ENCODE measurements around the gene CNOT3. TPM values are rescaled to one million over a fixed set of nuclear protein-coding genes. Genes with fewer than 3 reads are reported as not detected.

Gene CNOT3
- total and polyA plus RNA-seq, 2 of the 13 experiments (the other 11 are each of a cell fraction or from before 2014, with no cell fraction given), result 4.3 to 5.8 TPM

GRCh38 chr19:54172471-54173358 is 35.2 kb downstream of the CNOT3 start, which contains the start of gene TMC4 (continued):
- TF ChIP-seq ZNF652 (CRISPR knock-in tag; IDR thresholded peaks at IDR 0.05; ENCODE audit: borderline replicate concordance, low read depth) (no peak), NFRKB (IDR thresholded peaks at IDR 0.05) (no peak), ZNF329 (CRISPR knock-in tag; IDR thresholded peaks at IDR 0.05; ENCODE audit: low read depth) (no peak), GMEB2 (CRISPR knock-in tag; IDR thresholded peaks at IDR 0.05; ENCODE audit: low read depth) (no peak), KDM2A (CRISPR knock-in tag; IDR thresholded peaks at IDR 0.05; ENCODE audit: borderline replicate concordance, low read depth) (peak; percentile 83; the same call in 1 of the 2 replicates), ESRRA (CRISPR knock-in tag; IDR thresholded peaks at IDR 0.05; ENCODE audit: low read depth) (no peak), ZEB1 (IDR thresholded peaks at IDR 0.05; ENCODE audit: insufficient replicate concordance, low read depth) (peak; percentile 99), ELF1 (CRISPR knock-in tag; IDR thresholded peaks at IDR 0.05) (0 out of 2 replicates have a peak, but pooled peaks have one; percentile 41), NR2C2 (CRISPR knock-in tag; IDR thresholded peaks at IDR 0.05; ENCODE audit: borderline replicate concordance) (peak; percentile 79), U2AF1 (optimal IDR thresholded peaks at IDR 0.05; ENCODE audit: low read depth, low read length) (no peak), IKZF5 (CRISPR knock-in tag; IDR thresholded peaks at IDR 0.05) (0 out of 2 replicates have a peak, but pooled peaks have one; percentile 34), MED13 (CRISPR knock-in tag; IDR thresholded peaks at IDR 0.05) (no peak), ZBTB33 (CRISPR knock-in tag; IDR thresholded peaks at IDR 0.05) (no peak), CBFB (CRISPR knock-in tag; IDR thresholded peaks at IDR 0.05) (0 out of 2 replicates have a peak, but pooled peaks have one; percentile 43), ZNF678 (CRISPR knock-in tag; IDR thresholded peaks at IDR 0.05) (no peak), ETV5 (CRISPR knock-in tag; IDR thresholded peaks at IDR 0.05; ENCODE audit: borderline replicate concordance) (peak; percentile 14; the same call in 1 of the 2 replicates), TERF1 (CRISPR knock-in tag; IDR thresholded peaks at IDR 0.05) (no peak), FIP1L1 (IDR thresholded peaks at IDR 0.05; ENCODE audit: borderline replicate concordance, insufficient read depth, low read depth, low read length) (0 out of 2 replicates have a peak, but pooled peaks have one; percentile 50), ZNF770 (CRISPR knock-in tag; IDR thresholded peaks at IDR 0.05) (peak; percentile 56)

Data from HepG2 (cell line).